ENCODE data around the gene ATXN10.
"Not testable (repeated sequence)": the region's sequence is repeated elsewhere in the genome, so short reads cannot be mapped to it uniquely, and the experiment has no call there.

Gene ATXN10

GRCh38 chr22:45671783-45672563, at the start of gene ATXN10:
Gene ATXN10, plus strand, starts transcription at chr22:45671834. Its CDS starts 230 bp downstream, at chr22:45672064.
- no peak for TF ChIP-seq Cebpa-rat (IDR thresholded peaks at IDR 0.05)
- H3K4me1 ChIP-seq: peaks cover 32% of the 10 kb centered on the region
- no peaks in the 10 kb centered on the region for H3K9me3 ChIP-seq
- peaks cover 49% of the 10 kb centered on the region for H4K20me1 ChIP-seq
- peaks cover 20% of the 10 kb centered on the region for H3K36me3 ChIP-seq
- H3K4me2 ChIP-seq: peak within 1 kb of the TSS; percentile 99
- H3K4me3 ChIP-seq: peak within 1 kb of the TSS; percentile 90
- no peaks in the 10 kb centered on the region for H3K27me3 ChIP-seq
- H3K9ac ChIP-seq: peak within 1 kb of the TSS; percentile 93
- H3K27ac ChIP-seq: peak within 1 kb of the TSS; percentile 96

GRCh38 chr22:45621836-45622600, 49.6 kb upstream of the ATXN10 start:
- H3K27ac ChIP-seq: no peak overlapping the region
- H3K4me2 ChIP-seq: no peak overlapping the region
- H3K4me1 ChIP-seq: peaks cover 11% of the 10 kb centered on the region
- TF ChIP-seq Cebpa-rat (IDR thresholded peaks at IDR 0.05): no peak
- H3K9me3 ChIP-seq: peaks cover 5% of the 10 kb centered on the region; the same call in 1 of the 2 replicates
- H3K4me3 ChIP-seq: no peak overlapping the region
- no peaks in the 10 kb centered on the region for H4K20me1 ChIP-seq
- no peaks in the 10 kb centered on the region for H3K36me3 ChIP-seq
- H3K9ac ChIP-seq: no peak overlapping the region
- H3K27me3 ChIP-seq: no peaks in the 10 kb centered on the region

- H3K4me1 ChIP-seq: peaks cover 20% of the 10 kb centered on the region
- not testable (repeated sequence) for H3K27ac ChIP-seq, H3K36me3 ChIP-seq, H3K9me3 ChIP-seq, H3K4me2 ChIP-seq, H3K27me3 ChIP-seq, H3K4me3 ChIP-seq, H3K9ac ChIP-seq, H4K20me1 ChIP-seq
Measured at GRCh38 chr22:45623464-45624145, 48.0 kb upstream of the ATXN10 start.

- H3K4me3 ChIP-seq: no peak overlapping the region
- no peak overlapping the region for H3K4me2 ChIP-seq
- H3K27me3 ChIP-seq: no peaks in the 10 kb centered on the region
- no peak overlapping the region for H3K9ac ChIP-seq
- H3K36me3 ChIP-seq: no peaks in the 10 kb centered on the region
- H4K20me1 ChIP-seq: no peaks in the 10 kb centered on the region
- no peak overlapping the region for H3K27ac ChIP-seq
- H3K4me1 ChIP-seq: peaks cover 37% of the 10 kb centered on the region
- no peaks in the 10 kb centered on the region for H3K9me3 ChIP-seq
- TF ChIP-seq Cebpa-rat (IDR thresholded peaks at IDR 0.05): no peak
Measured at GRCh38 chr22:45626198-45626651, 45.4 kb upstream of the ATXN10 start.

GRCh38 chr22:45627489-45628233, 44.0 kb upstream of the ATXN10 start:
- Histone ChIP-seq H3K4me2 (peak overlapping the region; percentile 68), H3K4me1 (peaks cover 43% of the 10 kb centered on the region), H3K36me3 (no peaks in the 10 kb centered on the region), H3K9me3 (no peaks in the 10 kb centered on the region), H3K9ac (no peak overlapping the region), H3K27ac (no peak overlapping the region), H3K4me3 (no peak overlapping the region), H4K20me1 (no peaks in the 10 kb centered on the region), H3K27me3 (no peaks in the 10 kb centered on the region; the same call in 1 of the 2 replicates)
- no peak for TF ChIP-seq Cebpa-rat (IDR thresholded peaks at IDR 0.05)

GRCh38 chr22:45628515-45628914, 43.1 kb upstream of the ATXN10 start:
- H3K36me3 ChIP-seq: no peaks in the 10 kb centered on the region
- peak overlapping the region; percentile 68 for H3K4me2 ChIP-seq
- no peaks in the 10 kb centered on the region for H3K9me3 ChIP-seq
- H3K4me1 ChIP-seq: peaks cover 43% of the 10 kb centered on the region
- no peaks in the 10 kb centered on the region for H4K20me1 ChIP-seq
- no peak overlapping the region for H3K27ac ChIP-seq
- H3K9ac ChIP-seq: no peak overlapping the region
- TF ChIP-seq Cebpa-rat (IDR thresholded peaks at IDR 0.05): no peak
- no peaks in the 10 kb centered on the region; the same call in 1 of the 2 replicates for H3K27me3 ChIP-seq
- no peak overlapping the region for H3K4me3 ChIP-seq

- TF ChIP-seq Cebpa-rat (IDR thresholded peaks at IDR 0.05): no peak
- Histone ChIP-seq H4K20me1 (no peaks in the 10 kb centered on the region), H3K27ac (no peak overlapping the region), H3K27me3 (no peaks in the 10 kb centered on the region; the same call in 1 of the 2 replicates), H3K4me2 (peak overlapping the region; percentile 68), H3K4me1 (peaks cover 43% of the 10 kb centered on the region), H3K4me3 (no peak overlapping the region), H3K9me3 (no peaks in the 10 kb centered on the region), H3K9ac (no peak overlapping the region), H3K36me3 (no peaks in the 10 kb centered on the region)
Measured at GRCh38 chr22:45629469-45630089, 42.1 kb upstream of the ATXN10 start.

- Histone ChIP-seq H3K36me3 (no peaks in the 10 kb centered on the region), H3K4me1 (peaks cover 43% of the 10 kb centered on the region), H4K20me1 (no peaks in the 10 kb centered on the region), H3K27me3 (no peaks in the 10 kb centered on the region; the same call in 1 of the 2 replicates), H3K27ac (no peak overlapping the region), H3K4me2 (peak overlapping the region; percentile 68), H3K9ac (no peak overlapping the region), H3K4me3 (no peak overlapping the region), H3K9me3 (no peaks in the 10 kb centered on the region)
- no peak for TF ChIP-seq Cebpa-rat (IDR thresholded peaks at IDR 0.05)
Measured at GRCh38 chr22:45630436-45630835, 41.2 kb upstream of the ATXN10 start.

Data from BLaER1 (cell line).